GM21619 (cell line): ENCODE results near the gene SECISBP2.

Source experiments
- ATAC-seq: cut with Tn5 transposase; IDR thresholded peaks from one replicate; pipeline ENCODE4 v1.9.1; 2021; ENCODE audit not compliant: unreplicated experiment

The SECISBP2 gene

GRCh38 chr9:89345476-89345875 is 27.2 kb downstream of the SECISBP2 start:
- no peak for ATAC-seq

- no peak for ATAC-seq
These were observed 28.4 kb downstream of the SECISBP2 start for GRCh38 chr9:89346696-89347095.

- ATAC-seq: no peak
These were observed 29.4 kb downstream of the SECISBP2 start for GRCh38 chr9:89347651-89348050.

GRCh38 chr9:89349607-89350006 is 31.3 kb downstream of the SECISBP2 start:
- no peak for ATAC-seq

GRCh38 chr9:89350988-89351557 is 32.8 kb downstream of the SECISBP2 start:
- no peak for ATAC-seq

GRCh38 chr9:89351584-89352300 is 33.4 kb downstream of the SECISBP2 start:
- no peak for ATAC-seq

GRCh38 chr9:89352451-89352850 is 34.2 kb downstream of the SECISBP2 start:
- no peak for ATAC-seq

- ATAC-seq: no peak
These were observed 34.8 kb downstream of the SECISBP2 start for GRCh38 chr9:89352874-89353649.

GRCh38 chr9:89353989-89354388 is 35.7 kb downstream of the SECISBP2 start:
- no peak for ATAC-seq

- ATAC-seq: no peak
These were observed 36.2 kb downstream of the SECISBP2 start for GRCh38 chr9:89354471-89354870.

GRCh38 chr9:89356782-89357181 is 38.5 kb downstream of the SECISBP2 start:
- no peak for ATAC-seq

GRCh38 chr9:89357331-89358197 is 39.3 kb downstream of the SECISBP2 start:
- no peak for ATAC-seq

- no peak for ATAC-seq
These were observed 40.1 kb downstream of the SECISBP2 start for GRCh38 chr9:89358376-89358916.

GRCh38 chr9:89358985-89359384 is 40.7 kb downstream of the SECISBP2 start:
- no peak for ATAC-seq

- no peak for ATAC-seq
These were observed 41.5 kb downstream of the SECISBP2 start for GRCh38 chr9:89359751-89360261.

GRCh38 chr9:89360465-89360864 is 42.2 kb downstream of the SECISBP2 start:
- no peak for ATAC-seq

GRCh38 chr9:89361031-89361430 is 42.7 kb downstream of the SECISBP2 start:
- ATAC-seq: no peak

GRCh38 chr9:89361816-89362646 is 43.7 kb downstream of the SECISBP2 start:
- ATAC-seq: no peak

GRCh38 chr9:89362647-89363310 is 44.5 kb downstream of the SECISBP2 start:
- no peak for ATAC-seq
